Measurements from ENCODE around the gene BIVM.
"Not testable (repeated sequence)": the region's sequence is repeated elsewhere in the genome, so short reads cannot be mapped to it uniquely, and the experiment has no call there.

BIVM gene

DNA sequence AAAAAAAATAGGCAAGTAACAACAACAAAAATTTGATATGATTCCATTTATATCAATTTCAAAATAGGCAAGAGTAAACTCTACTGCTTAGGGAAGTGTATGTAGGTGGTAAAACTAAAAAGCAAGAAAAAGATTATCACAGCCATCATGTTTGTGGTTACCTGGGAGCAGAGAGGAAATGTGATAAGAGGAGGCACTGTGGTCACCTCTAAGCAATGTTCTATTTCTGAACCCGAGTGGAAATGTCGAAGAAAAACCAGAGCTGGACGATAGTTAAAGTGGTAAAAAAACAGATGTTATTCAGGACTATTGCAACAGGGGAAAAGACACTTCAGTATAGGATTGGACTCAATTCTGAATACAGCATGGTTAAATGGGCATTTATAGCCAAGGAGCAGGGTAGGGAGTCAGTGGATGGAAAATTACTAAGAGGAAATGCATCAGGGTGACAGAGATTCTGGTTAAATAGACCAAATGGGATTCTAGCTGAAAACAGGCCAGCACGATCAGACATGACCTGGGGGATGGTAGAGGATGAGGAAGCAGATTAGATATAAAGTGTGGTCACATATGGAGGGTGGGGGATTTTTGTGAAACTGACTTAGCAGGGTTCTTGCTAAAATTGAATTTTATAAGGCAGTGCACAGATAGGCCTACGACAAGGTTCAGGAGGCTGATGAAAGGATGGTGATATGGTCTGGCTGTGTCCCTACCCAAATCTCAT is 19.3 kb upstream of the BIVM start:
- Mint-ChIP-seq H3K9me3 (peaks cover 33% of the 10 kb centered on the region), H3K36me3 (ENCODE audit: low read depth) (peaks cover 50% of the 10 kb centered on the region), H3K4me3 (no peak overlapping the region), H3K27ac (no peak overlapping the region), H3K4me1 (no peaks in the 10 kb centered on the region), H3K27me3 (ENCODE audit: low read depth, poor library complexity) (no peaks in the 10 kb centered on the region)
- DNase-seq = no peak
- no peak for TF ChIP-seq CTCF (IDR thresholded peaks at IDR 0.05)

DNA sequence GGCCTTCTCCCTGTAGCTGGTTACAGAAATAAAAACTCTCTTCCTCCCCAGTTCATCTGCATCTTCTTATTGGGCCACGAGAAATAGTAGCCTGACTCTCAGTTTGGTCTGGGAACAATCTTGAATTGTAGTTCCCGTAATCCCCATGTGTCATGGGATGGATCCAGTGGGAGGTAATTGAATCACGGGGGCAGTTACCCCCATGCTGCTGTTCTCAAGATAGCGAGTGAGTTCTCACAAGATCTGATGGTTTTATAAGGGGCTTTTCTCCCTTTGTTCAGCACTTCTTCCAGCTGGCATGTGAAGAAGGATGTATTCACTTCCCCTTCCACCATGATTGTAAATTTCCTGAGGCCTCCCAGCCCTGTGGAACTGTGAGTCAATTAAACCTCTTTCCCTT is 18.3 kb upstream of the BIVM start:
- H3K4me1 Mint-ChIP-seq; H3K4me3 Mint-ChIP-seq; DNase-seq; H3K27ac Mint-ChIP-seq; H3K27me3 Mint-ChIP-seq (ENCODE audit: low read depth, poor library complexity): not testable (repeated sequence)
- Mint-ChIP-seq H3K36me3 (ENCODE audit: low read depth) (peaks cover 46% of the 10 kb centered on the region), H3K9me3 (peaks cover 28% of the 10 kb centered on the region)

GRCh38 chr13:102781591-102781990 is 17.3 kb upstream of the BIVM start:
- Mint-ChIP-seq H3K9me3 (peaks cover 28% of the 10 kb centered on the region), H3K27me3 (ENCODE audit: low read depth, poor library complexity) (no peaks in the 10 kb centered on the region), H3K4me1 (no peaks in the 10 kb centered on the region), H3K27ac (no peak overlapping the region), H3K36me3 (ENCODE audit: low read depth) (peaks cover 50% of the 10 kb centered on the region), H3K4me3 (no peak overlapping the region)
- TF ChIP-seq CTCF (IDR thresholded peaks at IDR 0.05) = no peak
- no peak for DNase-seq

DNA sequence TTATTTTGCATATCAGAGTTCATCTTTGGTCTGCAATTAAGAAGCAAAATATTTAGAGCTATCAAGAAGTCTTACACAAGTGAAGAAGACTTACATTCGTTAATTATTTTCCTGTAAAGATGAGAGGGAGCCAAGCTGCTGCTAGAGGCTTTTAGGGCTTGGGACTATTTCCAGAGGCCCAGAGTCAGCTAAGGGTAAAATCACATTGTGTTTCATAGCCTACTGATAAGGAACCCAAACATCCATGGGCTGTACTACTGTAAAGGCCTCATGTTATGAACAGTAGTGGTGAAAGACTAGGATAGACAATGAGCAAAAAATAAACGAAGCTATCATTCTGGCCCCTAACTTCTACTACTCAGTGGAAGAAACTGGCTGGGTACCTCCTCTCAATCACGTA is 14.4 kb upstream of the BIVM start:
- TF ChIP-seq CTCF (IDR thresholded peaks at IDR 0.05) = no peak
- no peak for DNase-seq
- Mint-ChIP-seq H3K4me1 (no peaks in the 10 kb centered on the region), H3K36me3 (ENCODE audit: low read depth) (peaks cover 67% of the 10 kb centered on the region), H3K27me3 (ENCODE audit: low read depth, poor library complexity) (no peaks in the 10 kb centered on the region), H3K27ac (no peak overlapping the region), H3K4me3 (no peak overlapping the region), H3K9me3 (peaks cover 28% of the 10 kb centered on the region)

- DNase-seq = no peak
Measured at GRCh38 chr13:102788683-102789082, 10.2 kb upstream of the BIVM start.

GRCh38 chr13:102792396-102792795 is 6.5 kb upstream of the BIVM start:
- Mint-ChIP-seq H3K4me3 (no peak overlapping the region), H3K27ac (peak overlapping the region; percentile 71), H3K36me3 (ENCODE audit: low read depth) (peaks cover 59% of the 10 kb centered on the region), H3K9me3 (no peaks in the 10 kb centered on the region), H3K4me1 (peaks cover 7% of the 10 kb centered on the region), H3K27me3 (ENCODE audit: low read depth, poor library complexity) (no peaks in the 10 kb centered on the region)
- DNase-seq = no peak
- no peak for TF ChIP-seq CTCF (IDR thresholded peaks at IDR 0.05)

More at GRCh38 chr13:102788683-102789082, 10.2 kb upstream of the BIVM start:
- no peak overlapping the region for H3K27ac Mint-ChIP-seq
- no peaks in the 10 kb centered on the region for H3K4me1 Mint-ChIP-seq
- no peaks in the 10 kb centered on the region for H3K27me3 Mint-ChIP-seq (ENCODE audit: low read depth, poor library complexity)
- H3K36me3 Mint-ChIP-seq (ENCODE audit: low read depth) = peaks cover 59% of the 10 kb centered on the region
- no peak overlapping the region for H3K4me3 Mint-ChIP-seq
- TF ChIP-seq CTCF (IDR thresholded peaks at IDR 0.05) = no peak
- H3K9me3 Mint-ChIP-seq = no peaks in the 10 kb centered on the region
